Kidney capillary endothelial cell (primary cell): ENCODE results near the gene ST8SIA4.
A peak's percentile ranks its signal among the peaks of the same experiment; 100 is the strongest.

Experiments used
- DNase-seq: peaks from one replicate; pipeline ENCODE4 v3.0.0-alpha.2; 2018; ENCODE audit warnings: low spot score

The ST8SIA4 gene

GRCh38 chr5:100867039-100867562 is 36.0 kb downstream of the ST8SIA4 start:
- no peak for DNase-seq

GRCh38 chr5:100864931-100865330 is 38.2 kb downstream of the ST8SIA4 start:
- no peak for DNase-seq

GRCh38 chr5:100863739-100864138 is 39.3 kb downstream of the ST8SIA4 start:
- no peak for DNase-seq

GRCh38 chr5:100861148-100861547 is 41.9 kb downstream of the ST8SIA4 start:
- no peak for DNase-seq

- DNase-seq = no peak
Observed at GRCh38 chr5:100860407-100860806, 42.7 kb downstream of the ST8SIA4 start.

GRCh38 chr5:100858987-100859545 is 44.0 kb downstream of the ST8SIA4 start:
- no peak for DNase-seq

- no peak for DNase-seq
Observed at GRCh38 chr5:100856462-100856861, 46.6 kb downstream of the ST8SIA4 start.

GRCh38 chr5:100855937-100856430 is 47.1 kb downstream of the ST8SIA4 start:
- DNase-seq = no peak

- DNase-seq = no peak
Observed at GRCh38 chr5:100855295-100855694, 47.8 kb downstream of the ST8SIA4 start.

GRCh38 chr5:100854591-100854990 is 48.5 kb downstream of the ST8SIA4 start:
- DNase-seq = peak; percentile 50

- no peak for DNase-seq
Observed at GRCh38 chr5:100853582-100853981, 49.5 kb downstream of the ST8SIA4 start.

GRCh38 chr5:100852988-100853449 is 50.1 kb downstream of the ST8SIA4 start:
- no peak for DNase-seq

GRCh38 chr5:100852051-100852450 is 51.0 kb downstream of the ST8SIA4 start:
- DNase-seq = no peak

- DNase-seq = peak; percentile 81
Observed at GRCh38 chr5:100846772-100847171, 56.3 kb downstream of the ST8SIA4 start.

GRCh38 chr5:100842080-100842479 is 61.0 kb downstream of the ST8SIA4 start:
- DNase-seq = no peak

GRCh38 chr5:100841358-100842076 is 61.6 kb downstream of the ST8SIA4 start:
- peak; percentile 56 for DNase-seq

GRCh38 chr5:100840789-100841188 is 62.3 kb downstream of the ST8SIA4 start:
- DNase-seq = no peak

GRCh38 chr5:100840370-100840769 is 62.7 kb downstream of the ST8SIA4 start:
- no peak for DNase-seq

- DNase-seq = no peak
Observed at GRCh38 chr5:100838048-100838473, 65.0 kb downstream of the ST8SIA4 start.

GRCh38 chr5:100834519-100834918 is 68.6 kb downstream of the ST8SIA4 start:
- DNase-seq = no peak

GRCh38 chr5:100832252-100833230 is 70.5 kb downstream of the ST8SIA4 start:
- no peak for DNase-seq

GRCh38 chr5:100828898-100829356 is 74.2 kb downstream of the ST8SIA4 start:
- DNase-seq = no peak
